ENCODE data around the gene ZNRF3. TPM values are rescaled to one million over a fixed set of nuclear protein-coding genes. Genes with fewer than 3 reads are reported as not detected.

The ZNRF3 gene
- total and polyA plus RNA-seq, 4 donors: 3.5 to 10.2 (median 6.9) TPM

DNA sequence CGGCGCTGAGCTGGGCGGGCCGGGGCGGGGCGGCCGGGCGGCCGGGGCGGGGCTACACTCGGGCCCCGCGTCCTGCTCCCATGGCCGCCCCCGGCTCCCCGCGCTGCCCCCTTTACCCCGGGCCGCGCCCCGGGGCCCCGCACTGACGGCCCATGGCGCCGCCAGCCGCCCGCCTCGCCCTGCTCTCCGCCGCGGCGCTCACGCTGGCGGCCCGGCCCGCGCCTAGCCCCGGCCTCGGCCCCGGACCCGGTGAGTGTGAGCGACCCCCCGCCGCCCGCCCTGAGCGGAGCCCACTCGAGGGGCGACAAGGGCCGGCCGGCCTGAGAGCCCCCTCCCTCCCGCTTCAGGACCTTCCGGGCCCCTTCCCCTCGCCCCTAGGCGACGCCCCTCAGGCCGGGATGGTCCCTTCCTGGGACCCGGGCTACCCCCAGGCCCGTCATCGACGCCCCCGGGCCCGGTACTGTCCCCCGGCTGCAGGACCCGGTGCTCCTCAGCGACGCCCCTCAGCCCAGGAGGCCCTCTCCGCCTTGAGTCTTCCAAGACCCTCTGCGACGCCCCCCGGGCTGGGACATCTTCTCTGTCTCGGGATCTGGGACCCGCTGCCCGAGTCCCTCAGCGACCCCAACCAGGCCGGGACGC lies 189.7 kb downstream of the ZNRF3 start, which contains the start of gene KREMEN1:
Gene KREMEN1, plus strand, starts transcription at position 57 of the 639 bp plus-strand sequence. Its CDS starts 96 bp downstream, at position 153.
- Histone ChIP-seq H3K27ac (ENCODE audit: low read depth in 1 of 2, low read length in 1 of 2) (peak within 1 kb of the TSS in 1 of 2 donors; percentile 59), H3K4me1 (ENCODE audit: control insufficient read depth in 5 of 5, insufficient read depth in 5 of 5, low read length in 5 of 5) (peaks cover 0 to 28% (median 9%) of the 10 kb centered on the region in 5 donors), H3K27me3 (ENCODE audit: control insufficient read depth in 3 of 3, insufficient read depth in 3 of 3, low read length in 2 of 3) (no peaks in the 10 kb centered on the region), H3K4me3 (peak within 1 kb of the TSS; percentile 67), H3K9ac (ENCODE audit: insufficient read depth in 1 of 2, low read length in 2 of 2) (peak within 1 kb of the TSS in 1 of 2 donors; percentile 23), H3K36me3 (ENCODE audit: control insufficient read depth in 4 of 4, insufficient read depth in 4 of 4, low read length in 4 of 4) (no peaks in the 10 kb centered on the region), H3K9me3 (ENCODE audit: control insufficient read depth in 4 of 4, insufficient read depth in 3 of 4, low read length in 3 of 4) (no peaks in the 10 kb centered on the region)
- TF ChIP-seq CTCF (IDR thresholded peaks at IDR 0.05; ENCODE audit: control extremely low read depth, extremely low read depth): no peak
- DNase-seq: peak in 1 of 3 donors; percentile 18
- no peak for ATAC-seq (ENCODE audit: insufficient read depth, low FRiP score)
- 0 to 1% methylated on average over 41 to 76 of the region's 76 CpGs for WGBS, 2 donors

DNA sequence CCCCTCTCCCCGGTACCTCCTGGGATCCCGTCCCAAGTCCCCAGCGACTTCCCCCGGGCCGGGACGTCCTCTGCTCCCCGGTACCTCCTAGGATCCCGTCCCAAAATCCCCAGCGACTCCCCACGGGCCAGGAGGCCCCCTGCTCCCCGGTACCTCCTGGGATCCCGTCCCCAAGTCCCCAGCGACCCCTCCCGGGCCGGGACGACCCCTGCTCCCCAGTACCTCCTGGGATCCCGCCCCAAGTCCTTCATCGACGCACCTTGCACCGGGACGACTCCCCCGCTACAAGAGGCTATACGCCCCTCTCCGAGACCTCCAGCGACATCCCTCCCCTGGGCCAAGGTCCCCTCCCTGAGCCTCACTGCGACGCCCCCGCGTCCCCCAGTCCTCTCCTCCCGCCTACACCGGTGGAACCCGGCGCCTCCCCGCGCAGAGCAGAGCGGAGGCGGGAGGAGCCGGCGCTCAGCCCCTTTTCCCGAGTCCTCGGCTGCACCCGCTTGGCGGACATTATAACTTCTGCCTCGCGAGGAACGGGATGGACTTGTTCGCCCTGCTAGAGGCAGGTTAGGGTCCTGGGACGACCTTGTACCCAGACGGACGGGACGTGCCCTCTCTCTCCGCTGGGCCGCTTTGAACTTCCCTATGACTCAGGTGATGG lies 190.4 kb downstream of the ZNRF3 start:
- WGBS, 2 donors: 2% methylated on average over 53 of the region's 53 CpGs
- Histone ChIP-seq H3K9ac (ENCODE audit: insufficient read depth in 1 of 2, low read length in 2 of 2) (peak overlapping the region in 1 of 2 donors; percentile 23), H3K27ac (ENCODE audit: low read depth in 1 of 2, low read length in 1 of 2) (peak overlapping the region in 1 of 2 donors; percentile 59)

DNA sequence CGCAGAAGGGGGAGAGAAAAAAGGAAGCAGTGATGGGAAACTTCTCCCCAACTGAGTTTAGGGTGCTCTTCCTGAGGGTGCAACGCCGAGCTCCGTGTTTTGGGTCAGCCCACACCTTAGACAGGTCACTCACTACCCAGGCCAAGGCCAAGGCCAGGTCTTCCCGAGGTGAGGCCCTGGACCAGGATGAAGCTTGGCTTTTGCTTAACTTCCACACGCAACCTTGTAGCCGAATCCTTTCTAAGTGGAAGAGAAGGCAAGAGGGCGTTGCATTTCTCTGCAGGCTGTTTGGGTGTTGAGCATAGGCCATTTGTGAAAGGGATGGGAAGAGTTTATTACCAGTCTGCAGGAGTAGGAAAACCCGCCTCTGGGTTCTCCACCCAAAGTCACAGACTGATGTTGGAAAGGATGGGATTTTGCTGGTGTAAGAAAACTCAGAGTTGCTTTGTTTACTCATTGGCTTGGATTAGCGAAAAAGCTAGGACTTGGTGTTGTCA lies 191.0 kb downstream of the ZNRF3 start:
- H3K36me3 ChIP-seq (ENCODE audit: control insufficient read depth in 4 of 4, insufficient read depth in 4 of 4, low read length in 4 of 4): no peaks in the 10 kb centered on the region
- TF ChIP-seq CTCF (IDR thresholded peaks at IDR 0.05; ENCODE audit: control extremely low read depth, extremely low read depth): no peak
- H3K4me3 ChIP-seq: no peak overlapping the region
- H3K4me1 ChIP-seq (ENCODE audit: control insufficient read depth in 5 of 5, insufficient read depth in 5 of 5, low read length in 5 of 5): peaks cover 5 to 40% (median 10%) of the 10 kb centered on the region in 5 donors
- DNase-seq (peak in 1 of 3 donors; percentile 21), ATAC-seq (ENCODE audit: insufficient read depth, low FRiP score) (no peak)
- 50 to 61% methylated on average over 10 of the region's 10 CpGs for WGBS, 2 donors
- H3K27ac ChIP-seq (ENCODE audit: low read depth in 1 of 2, low read length in 1 of 2): peak overlapping the region in 1 of 2 donors; percentile 59
- H3K9ac ChIP-seq (ENCODE audit: insufficient read depth in 1 of 2, low read length in 2 of 2): no peak overlapping the region
- no peaks in the 10 kb centered on the region for H3K9me3 ChIP-seq (ENCODE audit: control insufficient read depth in 4 of 4, insufficient read depth in 3 of 4, low read length in 3 of 4)
- no peaks in the 10 kb centered on the region for H3K27me3 ChIP-seq (ENCODE audit: control insufficient read depth in 3 of 3, insufficient read depth in 3 of 3, low read length in 2 of 3)

More for the DNA sequence above, 190.4 kb downstream of the ZNRF3 start:
- Histone ChIP-seq H3K4me3 (peak overlapping the region; percentile 67), H3K9me3 (ENCODE audit: control insufficient read depth in 4 of 4, insufficient read depth in 3 of 4, low read length in 3 of 4) (no peaks in the 10 kb centered on the region), H3K27me3 (ENCODE audit: control insufficient read depth in 3 of 3, insufficient read depth in 3 of 3, low read length in 2 of 3) (no peaks in the 10 kb centered on the region), H3K36me3 (ENCODE audit: control insufficient read depth in 4 of 4, insufficient read depth in 4 of 4, low read length in 4 of 4) (no peaks in the 10 kb centered on the region), H3K4me1 (ENCODE audit: control insufficient read depth in 5 of 5, insufficient read depth in 5 of 5, low read length in 5 of 5) (peaks cover 4 to 34% (median 9%) of the 10 kb centered on the region in 5 donors)
- TF ChIP-seq CTCF (IDR thresholded peaks at IDR 0.05; ENCODE audit: control extremely low read depth, extremely low read depth): no peak
- ATAC-seq (ENCODE audit: insufficient read depth, low FRiP score) (no peak), DNase-seq (peak in 2 of 3 donors; percentile 65 to 75)

Data from lung (tissue), 12 donors.